ENCODE data around the gene VSIG10. TPM values are rescaled to one million over a fixed set of nuclear protein-coding genes. Genes with fewer than 3 reads are reported as not detected.

The VSIG10 gene
- total RNA-seq, 1 donor = 24.5 TPM

- DNase-seq (ENCODE audit: low read depth) = no peak
- H3K4me3 ChIP-seq (ENCODE audit: low read depth, low read length) = no peak overlapping the region
- TF ChIP-seq CTCF (IDR thresholded peaks at IDR 0.05; ENCODE audit: insufficient read depth, low read length) = no peak
These were observed 5.3 kb upstream of the VSIG10 start for GRCh38 chr12:118109088-118109487.

- no peak for DNase-seq (ENCODE audit: low read depth)
- TF ChIP-seq CTCF (IDR thresholded peaks at IDR 0.05; ENCODE audit: insufficient read depth, low read length) = no peak
These were observed 3.9 kb upstream of the VSIG10 start for GRCh38 chr12:118107694-118108093.

GRCh38 chr12:118107011-118107410 is 3.2 kb upstream of the VSIG10 start:
- no peak for DNase-seq (ENCODE audit: low read depth)
- no peak overlapping the region for H3K4me3 ChIP-seq (ENCODE audit: low read depth, low read length)
- TF ChIP-seq CTCF (IDR thresholded peaks at IDR 0.05; ENCODE audit: insufficient read depth, low read length) = no peak

More at GRCh38 chr12:118107694-118108093, 3.9 kb upstream of the VSIG10 start:
- no peak overlapping the region for H3K4me3 ChIP-seq (ENCODE audit: low read depth, low read length)

- peak; percentile 13 for DNase-seq (ENCODE audit: low read depth)
- TF ChIP-seq CTCF (IDR thresholded peaks at IDR 0.05; ENCODE audit: insufficient read depth, low read length) = no peak
- H3K4me3 ChIP-seq (ENCODE audit: low read depth, low read length) = peak overlapping the region; percentile 76
These were observed 610 bp downstream of the VSIG10 start for GRCh38 chr12:118103201-118103600.

- H3K4me3 ChIP-seq (ENCODE audit: low read depth, low read length) = peak overlapping the region; percentile 76
- DNase-seq (ENCODE audit: low read depth) = no peak
- no peak for TF ChIP-seq CTCF (IDR thresholded peaks at IDR 0.05; ENCODE audit: insufficient read depth, low read length)
These were observed 1.2 kb downstream of the VSIG10 start for GRCh38 chr12:118102609-118103008.

- DNase-seq (ENCODE audit: low read depth) = no peak
- no peak for TF ChIP-seq CTCF (IDR thresholded peaks at IDR 0.05; ENCODE audit: insufficient read depth, low read length)
- H3K4me3 ChIP-seq (ENCODE audit: low read depth, low read length) = no peak overlapping the region
These were observed 1.7 kb downstream of the VSIG10 start for GRCh38 chr12:118102070-118102469.

- no peak for TF ChIP-seq CTCF (IDR thresholded peaks at IDR 0.05; ENCODE audit: insufficient read depth, low read length)
- DNase-seq (ENCODE audit: low read depth) = no peak
These were observed 2.8 kb downstream of the VSIG10 start for GRCh38 chr12:118101051-118101450.

More at GRCh38 chr12:118101051-118101450, 2.8 kb downstream of the VSIG10 start:
- no peak overlapping the region for H3K4me3 ChIP-seq (ENCODE audit: low read depth, low read length)

All from fibroblast of the aortic adventitia (primary cell).